Measurements from ENCODE around the gene MASP1.

The MASP1 gene

GRCh38 chr3:187293516-187294430 lies 2.2 kb upstream of the MASP1 start:
- DNase-seq (ENCODE audit: low read depth): no peak

DNA sequence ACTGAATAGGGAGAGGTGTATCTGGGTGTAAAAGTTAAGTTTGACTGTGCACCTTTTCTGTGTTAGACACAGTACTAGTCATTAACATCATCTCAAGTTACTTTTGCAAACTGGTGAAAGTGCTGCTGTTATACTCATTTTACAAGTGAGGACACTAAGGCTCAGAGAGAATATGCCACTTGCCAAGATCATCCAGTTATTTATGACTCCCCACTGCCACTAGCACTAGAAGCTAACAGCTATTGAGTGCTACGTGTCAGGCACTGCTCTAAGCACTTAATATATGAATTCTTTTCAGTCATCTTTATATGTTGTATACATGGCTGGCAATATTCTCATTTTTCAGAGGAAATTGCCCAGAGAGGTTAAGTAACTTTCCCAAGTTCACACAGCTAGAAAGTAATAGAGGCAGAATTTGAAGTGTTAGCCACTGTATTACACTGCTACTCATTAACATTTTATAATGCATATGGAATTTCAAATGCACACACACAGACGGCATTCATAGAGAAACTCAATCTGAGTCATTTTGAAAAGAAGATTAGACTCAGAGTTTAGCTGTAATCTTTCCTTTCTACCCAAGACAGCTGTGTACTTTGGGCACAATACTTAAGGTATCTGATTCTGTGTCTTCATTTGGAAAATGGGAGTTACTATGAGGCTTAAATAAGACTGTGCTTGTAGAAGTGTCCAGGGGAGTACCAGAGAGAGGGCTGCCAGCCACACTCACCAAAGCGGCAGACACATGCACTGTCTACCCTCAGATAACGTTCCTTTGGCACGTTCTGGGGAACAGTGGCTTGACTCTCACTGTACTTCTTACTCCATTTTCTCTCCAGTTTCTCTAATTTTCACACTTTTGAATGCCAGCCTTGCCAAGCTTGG lies 1.3 kb upstream of the MASP1 start:
- DNase-seq (ENCODE audit: low read depth): no peak

GRCh38 chr3:187292181-187292580 lies 644 bp upstream of the MASP1 start:
- no peak for DNase-seq (ENCODE audit: low read depth)

DNA sequence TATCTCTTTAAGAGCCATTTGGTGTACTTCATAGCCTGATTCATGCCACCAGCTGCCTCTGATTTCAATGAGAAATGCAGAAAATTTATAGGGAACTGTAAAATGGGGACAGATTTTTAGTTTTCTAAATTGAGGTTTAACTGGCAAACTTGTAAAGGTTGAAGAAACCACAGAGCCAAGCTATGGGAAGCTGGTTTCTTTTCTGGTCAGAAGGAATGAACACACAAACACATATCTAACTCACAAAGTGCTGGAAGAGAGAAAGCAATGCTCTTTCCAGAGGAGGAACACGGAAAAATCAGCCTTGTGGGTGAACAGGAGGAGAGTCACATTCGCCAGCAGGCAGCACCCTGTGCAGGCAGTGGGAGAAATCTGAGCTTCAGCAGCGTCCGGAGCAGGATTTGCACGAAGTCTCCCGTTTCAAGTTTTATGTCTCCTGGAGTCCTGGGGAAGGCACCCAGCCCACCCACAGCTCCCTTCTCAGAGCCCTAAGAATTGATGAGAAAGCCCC lies 481 bp downstream of the MASP1 start:
- DNase-seq (ENCODE audit: low read depth): no peak

DNA sequence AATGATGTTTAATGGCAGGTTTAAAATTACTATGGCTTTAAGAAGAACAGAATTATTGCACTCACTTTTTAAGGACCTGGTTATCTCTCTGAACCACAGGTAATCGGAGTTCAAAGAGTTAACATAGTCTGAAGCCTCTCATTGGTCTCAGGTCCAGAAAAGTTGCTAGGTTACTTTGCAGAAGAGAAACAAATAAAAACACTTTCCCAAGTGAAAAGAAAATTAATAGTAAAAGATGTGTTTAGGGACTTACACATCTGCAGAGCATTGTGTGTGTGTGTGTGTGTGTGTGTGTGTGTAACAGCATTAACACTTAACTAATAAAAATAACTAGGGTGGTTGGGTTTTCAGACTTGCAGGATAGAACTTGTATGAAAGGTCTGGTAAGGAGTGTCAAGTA lies 1.0 kb downstream of the MASP1 start:
- DNase-seq (ENCODE audit: low read depth): no peak

GRCh38 chr3:187288855-187289605 lies 2.5 kb downstream of the MASP1 start:
- DNase-seq (ENCODE audit: low read depth): no peak

DNA sequence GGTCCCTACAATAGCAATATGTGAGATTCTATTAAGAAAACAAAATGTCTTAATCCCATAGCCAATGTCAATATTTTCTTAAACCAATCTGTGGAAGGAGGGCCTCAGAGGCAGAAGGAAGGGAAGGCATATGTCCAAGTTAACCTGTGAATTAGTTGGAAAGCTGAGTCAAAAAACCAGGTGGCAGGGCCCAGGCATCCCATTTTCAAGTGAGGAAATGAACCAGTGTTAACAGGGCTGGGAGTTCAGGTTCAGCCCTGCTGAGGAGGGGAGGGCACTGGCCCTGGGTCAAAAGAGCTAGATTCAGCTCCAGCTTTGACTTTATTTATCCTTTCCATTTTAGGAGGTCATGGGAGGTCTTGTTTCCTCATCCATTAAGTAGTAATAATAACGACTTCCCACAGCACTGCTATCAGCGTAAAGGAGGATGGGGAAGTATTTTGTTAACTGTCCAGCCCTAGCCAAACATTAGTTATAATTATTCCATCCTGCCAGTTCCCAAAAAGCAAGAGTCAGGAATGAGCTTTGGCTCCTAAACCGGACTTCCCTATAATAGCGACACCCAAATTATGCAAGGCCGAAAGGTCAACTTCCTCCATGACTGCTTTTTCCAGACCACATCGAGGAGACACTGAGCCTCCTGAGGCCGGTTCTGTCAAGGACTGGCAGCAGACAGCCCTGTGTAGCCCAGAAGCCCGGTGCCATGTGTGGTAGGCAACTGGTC lies 3.2 kb downstream of the MASP1 start:
- DNase-seq (ENCODE audit: low read depth): no peak

- no peak for DNase-seq (ENCODE audit: low read depth)
These were observed 4.3 kb downstream of the MASP1 start for GRCh38 chr3:187287256-187287655.

GRCh38 chr3:187286467-187287059 lies 5.0 kb downstream of the MASP1 start:
- no peak for DNase-seq (ENCODE audit: low read depth)

GRCh38 chr3:187281191-187281714 lies 10.3 kb downstream of the MASP1 start:
- DNase-seq (ENCODE audit: low read depth): no peak

- no peak for DNase-seq (ENCODE audit: low read depth)
These were observed 10.9 kb downstream of the MASP1 start for GRCh38 chr3:187280644-187281043.

- DNase-seq (ENCODE audit: low read depth): no peak
These were observed 14.4 kb downstream of the MASP1 start for GRCh38 chr3:187277129-187277462.

DNA sequence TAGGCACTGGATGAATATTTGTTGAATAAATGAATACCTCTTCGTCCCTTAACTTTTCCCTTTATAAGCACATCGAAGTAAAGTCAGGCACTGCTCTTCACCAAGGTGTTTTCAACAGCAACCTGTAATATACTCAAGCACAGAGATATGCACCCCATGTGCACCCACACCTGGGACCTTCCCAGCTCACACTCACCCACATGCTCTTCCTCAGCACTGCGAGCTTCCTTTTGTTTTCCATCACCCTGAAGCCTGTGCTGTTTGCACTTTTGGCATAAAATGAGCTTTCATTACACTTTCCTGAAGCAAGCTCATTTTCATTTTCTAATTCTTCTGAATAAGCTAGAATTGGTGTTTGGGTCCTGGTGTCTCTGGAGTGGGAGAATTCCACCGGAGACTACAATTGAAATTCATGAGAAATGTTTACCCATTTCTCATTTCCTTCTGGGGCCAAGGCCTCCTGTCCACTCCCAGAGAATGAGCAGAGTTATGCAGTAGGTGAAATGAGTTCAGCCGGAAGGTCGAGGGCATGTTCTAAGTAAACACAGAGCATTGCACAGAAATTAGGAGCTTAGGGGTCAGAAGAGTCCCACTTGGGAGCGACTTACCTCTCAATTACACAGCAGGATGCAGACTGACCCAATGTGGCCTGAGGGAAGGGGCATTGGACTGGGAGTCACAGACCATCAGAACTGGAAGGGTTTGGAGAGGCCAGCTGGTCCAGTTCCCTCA lies 15.0 kb downstream of the MASP1 start:
- no peak for DNase-seq (ENCODE audit: low read depth)

- DNase-seq (ENCODE audit: low read depth): no peak
These were observed 16.6 kb downstream of the MASP1 start for GRCh38 chr3:187274977-187275338.

- DNase-seq (ENCODE audit: low read depth): no peak
These were observed 17.1 kb downstream of the MASP1 start for GRCh38 chr3:187274315-187274976.

DNA sequence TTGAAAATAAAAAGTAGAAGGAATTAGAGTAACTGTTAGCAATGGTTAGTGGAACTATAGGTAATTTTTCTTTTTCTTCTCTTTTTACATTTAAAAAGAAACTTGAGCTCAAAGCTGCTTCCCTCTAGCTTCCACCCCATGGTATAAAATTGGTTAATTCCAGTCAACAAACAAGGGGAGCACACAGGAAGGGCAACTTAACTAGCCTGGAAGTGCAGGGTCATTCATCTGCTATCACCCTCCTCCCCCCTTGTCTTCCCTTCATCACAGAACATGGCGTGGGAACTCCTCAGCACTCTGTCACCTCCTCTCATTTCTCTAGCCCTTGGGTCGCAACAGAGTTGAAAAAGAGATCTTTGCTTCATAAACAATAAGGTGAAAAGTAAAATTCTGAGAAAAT lies 20.0 kb downstream of the MASP1 start:
- no peak for DNase-seq (ENCODE audit: low read depth)

GRCh38 chr3:187269486-187269885 lies 22.1 kb downstream of the MASP1 start:
- no peak for DNase-seq (ENCODE audit: low read depth)

GRCh38 chr3:187267306-187267705 lies 24.2 kb downstream of the MASP1 start:
- no peak for DNase-seq (ENCODE audit: low read depth)

DNA sequence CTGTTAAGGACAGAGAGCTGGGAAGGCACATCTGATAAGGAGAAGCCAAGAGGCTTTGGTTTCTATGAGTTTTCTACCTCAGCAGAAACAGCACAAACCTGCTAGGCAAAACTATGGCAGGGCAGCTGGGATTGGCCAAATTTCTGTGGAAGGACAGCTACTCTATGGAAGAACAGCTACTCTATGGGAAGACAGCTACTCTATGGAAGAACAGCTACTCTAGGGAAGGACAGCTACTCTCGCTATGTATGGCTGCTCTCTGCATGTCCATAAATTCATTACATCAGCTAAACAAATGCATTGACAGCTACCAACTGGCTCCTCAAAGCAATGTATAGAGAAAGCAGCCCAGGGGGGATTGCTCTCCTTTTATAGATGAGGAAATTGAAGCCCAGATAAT lies 24.8 kb downstream of the MASP1 start:
- DNase-seq (ENCODE audit: low read depth): no peak
